HG03066 (cell line): ENCODE results near the gene PKP3.
A peak's percentile ranks its signal among the peaks of the same experiment; 100 is the strongest.

Experiments used
- ATAC-seq: cut with Tn5 transposase; IDR thresholded peaks from one replicate; pipeline ENCODE4 v1.9.1; 2021; ENCODE audit warnings: low read depth; ENCODE audit not compliant: unreplicated experiment

The PKP3 gene

DNA sequence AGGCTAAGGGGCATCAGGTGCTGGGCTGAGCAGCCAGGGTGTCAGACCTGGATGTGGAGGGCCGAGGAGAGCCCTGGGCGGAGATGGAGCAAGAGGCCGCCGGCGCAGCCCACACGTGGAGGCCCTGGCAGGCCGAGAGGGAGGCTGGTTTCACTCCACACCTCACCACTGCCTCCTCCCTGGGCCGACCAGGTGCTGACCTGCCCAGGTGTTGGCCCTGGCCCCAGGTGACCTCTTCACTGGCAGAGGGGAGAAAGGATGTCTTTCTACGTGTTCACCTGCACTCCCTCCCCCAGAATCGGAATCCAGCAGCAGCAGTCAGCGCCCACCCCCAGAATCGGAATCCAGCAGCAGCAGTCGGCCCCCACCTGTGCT lies 47.0 kb downstream of the PKP3 start:
- no peak for ATAC-seq

DNA sequence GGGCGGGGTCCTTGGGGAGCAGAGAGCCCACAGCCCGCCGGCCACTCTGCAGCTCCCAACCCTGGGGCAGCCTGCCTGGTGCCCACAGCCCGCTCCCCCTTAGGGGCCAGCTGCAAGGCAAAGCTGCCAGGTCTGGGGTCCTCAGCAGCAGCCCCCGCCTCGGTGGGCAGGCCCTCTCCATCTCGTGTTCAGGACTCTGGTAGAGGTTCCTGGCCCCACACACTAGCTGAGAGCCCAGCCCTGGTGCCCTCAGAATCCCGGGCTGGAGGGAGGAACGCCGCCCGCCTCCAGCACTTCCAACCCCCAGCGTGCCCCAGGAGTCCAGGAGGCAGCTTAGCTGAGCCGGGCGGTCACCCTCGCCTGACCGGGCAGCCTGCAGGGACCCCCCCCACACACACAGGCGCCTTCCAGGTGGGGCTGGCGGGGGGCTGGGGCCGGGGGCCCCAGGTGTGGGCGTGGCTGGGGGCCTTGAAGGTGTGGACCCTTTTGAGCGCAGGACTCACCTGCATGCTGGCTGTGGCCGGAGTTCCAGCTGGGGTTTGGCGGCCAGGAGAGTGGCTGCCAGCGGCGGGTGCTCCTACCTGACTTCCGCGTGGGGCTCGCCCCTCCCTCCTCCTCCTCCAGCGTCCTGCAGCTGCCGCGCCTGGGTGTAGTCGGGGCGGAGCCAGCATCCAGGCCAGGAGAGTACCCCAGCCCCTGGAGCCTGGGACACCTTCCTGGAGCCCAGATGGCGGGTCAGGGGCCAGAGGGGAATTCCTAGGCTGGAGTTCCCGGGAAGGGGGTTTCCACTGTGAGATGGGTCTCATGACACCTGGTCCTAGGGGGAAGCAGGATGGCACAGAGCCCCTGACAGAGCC lies 47.6 kb downstream of the PKP3 start, which contains the start of gene ANO9:
ANO9 (minus strand) TSS at position 594 of the 857 bp plus-strand sequence; CDS start at position 509, 85 bp downstream.
- no peak for ATAC-seq

DNA sequence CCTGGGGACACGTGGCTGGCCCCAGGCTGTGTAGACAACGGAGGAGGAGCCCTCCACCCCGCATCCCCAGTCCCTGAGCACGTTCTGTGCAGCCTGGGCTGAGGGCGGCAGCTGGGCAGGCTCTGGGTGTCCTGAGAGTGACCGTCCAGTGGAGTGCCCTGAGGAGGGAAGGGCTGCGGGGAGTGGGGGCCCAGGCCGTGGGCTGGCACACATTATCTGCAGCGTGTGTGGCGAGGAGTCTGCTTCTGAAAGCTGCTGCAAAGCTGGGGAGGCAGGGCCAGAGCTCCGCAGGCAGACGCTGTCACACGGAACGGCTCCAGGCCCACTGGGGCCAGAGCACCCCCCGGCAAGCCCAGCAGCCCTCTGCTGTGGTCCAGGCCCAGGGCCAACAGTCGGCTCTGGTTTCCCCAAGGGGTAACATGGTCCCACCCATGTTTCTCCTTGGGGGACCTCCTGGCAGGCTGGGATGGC lies 48.6 kb downstream of the PKP3 start:
- no peak for ATAC-seq

DNA sequence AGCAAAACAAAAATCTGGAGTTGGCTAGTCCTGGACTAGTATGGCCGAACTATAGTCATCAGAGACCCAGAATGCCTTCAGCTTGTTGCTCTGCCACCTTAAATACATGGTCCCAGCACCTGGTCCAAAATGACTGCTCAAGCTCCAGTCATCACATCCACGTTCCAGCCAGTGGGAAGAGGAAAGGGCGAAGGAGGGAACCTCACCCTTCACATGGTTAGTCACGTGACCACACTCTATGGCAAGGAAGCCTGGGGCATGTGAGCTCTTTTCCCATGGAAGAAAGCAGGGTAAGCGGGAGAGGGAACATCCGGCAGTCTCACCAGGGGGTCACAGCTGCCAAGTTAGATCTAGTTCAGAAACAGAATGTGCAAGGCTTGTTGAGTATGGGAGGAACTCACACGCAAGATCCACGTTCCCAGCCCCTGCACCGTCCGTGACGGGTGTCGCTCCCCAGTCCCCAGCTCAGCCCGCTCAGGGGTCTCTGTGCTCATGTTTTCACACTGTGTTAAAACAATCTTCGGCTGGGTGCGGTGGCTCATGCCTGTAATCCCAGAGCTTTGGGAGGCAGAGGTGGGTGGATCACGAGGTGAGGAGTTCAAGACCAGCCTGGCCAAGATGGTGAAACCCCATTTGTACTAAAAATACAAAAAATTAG lies 49.7 kb downstream of the PKP3 start:
- ATAC-seq: no peak

DNA sequence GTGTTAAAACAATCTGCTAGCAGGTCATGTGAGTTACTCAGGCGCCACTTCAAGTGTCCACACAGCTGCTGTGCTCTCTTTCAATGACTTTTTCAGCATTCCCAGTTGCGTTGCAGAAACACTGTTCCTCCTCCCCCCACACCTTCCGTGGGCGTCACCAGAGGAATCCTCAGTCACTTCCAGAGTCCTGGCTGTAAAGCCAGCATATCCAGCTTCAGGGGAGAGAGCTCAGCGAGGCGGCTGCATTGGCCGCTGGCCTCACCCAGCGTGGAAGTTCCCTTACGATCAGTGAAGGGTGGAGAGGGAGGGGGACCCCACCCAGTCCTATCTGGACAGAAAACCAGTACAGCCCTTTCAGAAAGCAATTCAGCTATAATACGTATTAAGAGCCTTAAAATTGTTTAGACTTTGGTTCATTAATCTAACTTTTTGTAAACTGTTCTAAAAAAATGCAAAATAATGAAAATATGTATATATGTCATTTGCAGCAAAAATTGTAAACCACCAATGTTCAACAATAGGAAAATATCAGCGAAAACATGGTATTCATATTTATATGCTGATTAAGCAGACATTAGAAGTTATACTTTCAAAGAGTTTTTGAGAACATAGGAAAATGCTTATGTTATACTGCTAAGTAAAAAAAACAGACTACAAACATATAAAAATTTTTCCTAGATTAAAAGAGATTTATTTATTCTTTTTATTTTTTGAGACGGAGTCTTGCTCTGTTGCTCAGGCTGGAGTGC lies 50.6 kb downstream of the PKP3 start:
- ATAC-seq: no peak

DNA sequence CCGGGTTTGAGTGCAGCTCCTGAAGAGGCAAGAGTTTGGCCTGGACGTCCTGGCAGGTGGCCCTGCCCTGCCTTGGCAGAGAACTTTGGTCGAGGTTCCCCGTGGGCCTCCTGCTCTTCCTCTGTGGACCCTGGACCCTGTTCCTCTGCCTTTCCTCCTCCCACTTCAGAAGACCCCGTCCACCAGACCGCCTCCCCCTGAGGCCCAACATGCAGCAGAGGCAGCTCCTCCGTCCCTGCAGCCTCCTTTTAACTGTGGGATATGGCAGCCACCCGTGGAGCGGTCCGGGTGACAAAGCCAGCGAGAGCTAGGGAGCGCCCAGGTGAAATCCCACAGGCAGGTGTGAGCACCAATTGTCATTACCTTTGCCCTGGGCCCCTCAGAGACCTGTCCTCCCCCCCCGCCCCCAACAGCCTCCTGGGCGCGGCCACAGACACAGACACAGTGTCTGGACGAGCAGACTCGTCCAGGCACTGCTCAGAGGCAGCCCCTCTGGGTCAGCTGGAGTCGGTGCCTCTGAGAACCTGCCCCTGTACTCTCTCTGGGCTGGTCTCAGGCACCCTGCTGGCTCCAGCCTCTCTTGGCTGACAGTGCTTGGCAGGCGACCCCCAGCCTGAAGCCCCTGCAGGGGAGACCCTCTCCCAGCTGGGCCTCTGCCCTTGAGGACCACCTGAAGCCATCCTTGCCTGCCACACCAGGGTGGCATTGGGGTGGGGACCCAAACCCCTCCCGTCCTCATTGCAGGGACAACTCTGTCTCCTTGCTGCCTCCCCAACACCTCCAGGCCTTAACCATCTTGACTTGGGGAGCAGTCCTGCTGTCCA lies 52.0 kb downstream of the PKP3 start:
- ATAC-seq: no peak

DNA sequence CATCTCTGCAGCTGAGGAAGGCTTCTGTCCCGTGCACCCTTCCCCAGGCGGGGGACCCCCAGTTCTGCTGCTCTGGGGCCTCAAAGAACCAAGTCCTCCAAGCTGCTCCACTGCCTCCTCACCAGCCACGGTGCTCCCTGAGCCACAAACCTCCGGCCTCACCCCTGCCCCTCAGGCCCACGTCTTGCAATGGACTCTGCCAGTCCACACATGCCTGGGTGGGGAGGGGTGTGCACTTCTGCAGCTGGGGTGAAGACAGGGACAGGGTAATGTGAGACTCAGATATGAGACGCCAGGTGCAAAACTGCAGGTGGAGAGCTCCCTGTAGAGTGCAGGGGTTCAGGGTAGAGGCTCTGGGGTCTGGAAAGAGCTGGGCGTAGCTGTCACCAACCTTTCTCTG lies 52.9 kb downstream of the PKP3 start:
- ATAC-seq: no peak

DNA sequence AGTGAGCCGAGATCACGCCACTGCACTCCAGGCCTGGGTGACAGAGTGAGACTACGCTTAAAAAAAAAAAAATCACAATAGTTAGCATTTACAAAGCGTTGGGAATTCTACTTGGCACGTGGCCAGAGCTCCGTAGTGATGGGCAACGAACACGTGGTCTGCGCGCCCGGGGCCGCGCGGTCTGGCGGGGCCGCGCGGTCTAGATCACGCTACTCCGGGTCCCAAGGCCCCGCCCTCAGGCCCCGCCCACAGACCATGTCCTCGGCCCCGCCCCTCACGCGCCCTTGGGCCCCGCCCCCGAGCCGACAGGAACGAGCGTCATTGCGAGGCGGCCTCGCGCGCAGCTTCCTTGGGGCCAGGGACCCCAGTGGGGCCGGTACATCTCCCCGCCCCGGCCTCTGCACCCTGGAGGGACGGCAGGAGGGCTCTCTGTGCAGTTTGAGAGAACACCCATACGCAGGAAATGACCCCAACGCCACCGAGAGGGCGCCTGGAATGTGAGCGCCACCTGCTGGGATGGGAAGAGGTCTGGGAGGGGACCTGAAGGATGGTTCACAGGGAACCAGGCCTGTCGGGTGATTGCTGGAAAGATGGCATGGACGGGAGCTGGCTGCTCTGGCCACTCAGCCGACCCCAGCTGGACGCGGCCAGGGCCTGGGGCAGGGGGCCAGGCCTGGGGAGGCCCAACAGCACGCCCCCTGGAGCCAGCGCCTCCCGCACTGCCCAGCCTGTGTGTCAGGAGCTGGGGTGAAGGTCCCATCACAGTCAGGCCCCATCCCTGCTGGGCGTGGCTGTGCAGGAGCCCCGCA lies 54.1 kb downstream of the PKP3 start:
- no peak for ATAC-seq

DNA sequence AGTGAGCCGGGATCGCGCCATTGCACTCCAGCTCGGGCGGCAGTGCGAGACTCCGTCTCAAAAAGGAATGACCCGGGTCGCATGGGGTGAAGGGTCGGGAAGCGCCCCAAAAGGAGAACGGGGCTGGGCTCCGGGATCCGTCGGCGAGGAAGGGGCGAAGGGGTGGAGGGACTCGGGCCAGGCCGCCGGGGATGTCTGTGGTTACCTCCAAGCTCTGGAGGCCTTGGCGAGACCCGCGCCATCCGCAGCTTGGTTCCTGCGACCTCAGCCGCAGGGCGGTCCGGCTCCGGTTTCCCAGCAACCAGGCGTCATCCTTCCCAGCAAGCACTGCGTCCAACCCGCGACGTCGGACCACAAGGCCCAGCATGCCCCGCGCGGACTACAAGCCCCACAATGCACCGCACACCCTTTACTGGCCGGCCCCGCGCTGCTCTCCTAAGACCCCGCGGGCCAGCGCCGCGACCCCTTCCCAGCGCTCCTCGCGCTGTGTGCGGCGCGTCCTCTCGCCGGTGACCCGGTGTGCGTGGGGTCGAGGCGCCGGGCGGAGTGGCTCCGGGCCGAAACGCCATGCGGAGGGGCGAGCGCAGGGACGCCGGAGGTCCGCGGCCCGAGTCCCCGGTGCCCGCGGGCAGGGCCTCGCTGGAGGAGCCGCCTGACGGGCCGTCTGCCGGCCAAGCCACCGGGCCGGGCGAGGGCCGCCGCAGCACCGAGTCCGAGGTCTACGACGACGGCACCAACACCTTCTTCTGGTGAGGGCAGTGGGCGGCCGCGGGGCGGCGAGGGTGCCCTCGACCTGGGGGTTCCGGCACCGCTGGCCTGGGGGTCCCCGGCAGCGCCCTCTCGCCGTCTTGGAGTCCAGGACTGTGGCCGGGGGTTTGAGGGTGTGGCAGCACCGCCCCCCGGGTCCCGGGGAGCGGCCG lies 56.1 kb downstream of the PKP3 start, which contains the start of gene PTDSS2:
PTDSS2 (plus strand) TSS at position 391 of the 920 bp plus-strand sequence; CDS start at position 568, 177 bp downstream.
- peak; percentile 76 for ATAC-seq

DNA sequence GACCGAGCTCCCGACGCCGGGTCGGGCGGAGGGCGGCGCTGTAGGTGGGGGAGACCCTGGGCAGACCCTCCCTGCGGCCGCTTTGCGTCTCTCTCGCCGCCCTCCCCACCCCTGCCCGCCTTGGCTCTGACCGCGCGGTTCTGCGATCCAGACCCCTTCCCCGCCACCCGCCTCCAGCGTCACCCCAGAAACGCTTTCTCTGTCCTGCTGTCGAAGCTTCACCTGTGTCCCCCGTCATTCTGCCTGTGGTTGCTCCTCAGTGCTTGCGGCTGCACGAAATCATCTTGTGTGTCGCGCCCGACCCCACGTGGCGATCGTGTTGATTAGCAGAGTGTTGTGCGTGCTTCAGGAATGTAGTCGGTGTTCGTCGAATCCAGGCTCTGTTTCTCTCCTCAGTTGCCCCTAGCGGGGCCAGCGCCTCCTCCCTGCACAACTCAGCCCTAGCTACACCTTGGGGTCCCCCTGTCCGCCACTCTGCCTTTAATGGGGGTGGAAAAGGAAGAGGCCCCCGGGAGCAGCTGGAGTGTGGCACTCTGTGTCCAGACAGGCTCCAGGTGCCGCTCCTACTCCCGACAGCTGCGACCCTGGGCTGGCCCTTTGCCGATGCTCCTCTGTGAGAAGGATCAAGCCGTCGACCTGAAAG lies 56.9 kb downstream of the PKP3 start:
- ATAC-seq: peak; percentile 17

DNA sequence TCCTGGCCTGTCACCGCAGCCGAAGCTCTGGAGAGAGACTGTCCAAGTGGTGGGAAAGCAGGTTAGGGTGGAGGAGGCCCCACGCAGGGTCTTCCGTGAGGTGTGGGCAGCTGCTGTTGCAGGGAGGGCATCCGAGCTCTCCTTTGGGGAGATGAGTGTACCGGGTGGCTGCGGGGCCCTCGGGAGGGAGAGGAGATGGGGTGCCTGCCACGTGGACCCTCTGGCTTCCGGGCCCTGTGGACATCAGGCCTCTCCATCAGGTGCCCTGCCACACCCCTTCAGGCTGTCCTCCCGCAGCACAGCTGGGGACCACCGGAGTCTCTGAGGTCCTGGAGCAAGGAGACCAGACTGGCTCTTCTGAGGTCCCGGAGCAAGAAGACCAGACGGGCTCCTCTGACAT lies 57.7 kb downstream of the PKP3 start:
- ATAC-seq: no peak

DNA sequence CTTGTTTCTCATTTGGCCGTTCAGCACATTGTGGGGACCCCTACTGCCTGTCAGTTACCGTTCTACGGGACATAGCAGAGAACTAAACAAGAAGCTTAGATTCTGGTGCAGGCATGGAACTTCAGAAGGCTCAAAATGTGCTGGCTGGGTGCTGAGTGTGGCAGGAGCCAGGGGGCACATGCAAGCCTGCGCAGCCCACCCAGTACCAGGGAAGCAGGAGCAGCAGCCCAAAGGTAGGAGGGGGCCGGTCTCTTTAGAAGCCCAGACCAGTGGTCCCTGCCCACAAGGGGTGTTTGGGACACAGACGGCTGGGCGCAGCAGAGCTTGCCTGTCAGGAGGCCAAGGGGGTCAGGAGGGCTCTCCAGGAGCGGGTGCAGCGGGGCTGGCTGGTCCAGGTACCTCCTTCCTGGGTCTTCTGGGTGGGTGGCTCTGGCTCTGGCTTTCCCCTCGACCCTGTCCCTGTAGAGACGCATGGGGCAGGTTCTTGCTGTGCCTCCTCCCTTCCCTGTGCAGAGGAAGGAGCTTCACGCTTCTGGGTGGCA lies 58.3 kb downstream of the PKP3 start:
- no peak for ATAC-seq

DNA sequence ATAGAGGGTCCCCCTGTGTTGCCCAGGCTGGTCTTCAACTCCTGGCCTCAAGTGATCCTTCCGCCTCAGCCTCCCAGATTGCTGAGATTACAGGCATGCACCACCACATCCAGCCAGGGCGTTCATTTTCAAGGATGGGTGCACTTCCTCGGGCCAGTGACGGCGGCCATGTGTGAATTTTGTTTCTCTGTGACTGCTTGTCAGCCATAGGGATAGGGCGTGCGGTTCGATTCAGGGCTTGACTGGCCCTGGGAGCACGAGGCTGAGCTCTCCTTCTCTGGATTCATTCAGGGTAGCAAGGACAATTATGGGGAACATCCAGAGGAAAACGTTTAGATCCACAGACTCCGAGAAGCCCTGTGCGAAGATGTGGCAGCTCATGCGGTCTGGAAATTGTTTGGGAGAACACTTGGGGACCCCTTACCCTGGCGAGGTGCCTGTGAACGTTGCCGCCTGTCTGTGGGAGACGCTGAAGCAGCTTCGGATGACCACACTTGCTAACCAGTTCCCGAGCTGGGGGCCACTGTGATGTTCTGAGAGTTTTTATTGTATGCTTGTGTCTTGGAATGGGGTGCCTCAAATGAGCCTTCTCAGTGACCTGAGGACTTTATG lies 59.0 kb downstream of the PKP3 start:
- no peak for ATAC-seq

DNA sequence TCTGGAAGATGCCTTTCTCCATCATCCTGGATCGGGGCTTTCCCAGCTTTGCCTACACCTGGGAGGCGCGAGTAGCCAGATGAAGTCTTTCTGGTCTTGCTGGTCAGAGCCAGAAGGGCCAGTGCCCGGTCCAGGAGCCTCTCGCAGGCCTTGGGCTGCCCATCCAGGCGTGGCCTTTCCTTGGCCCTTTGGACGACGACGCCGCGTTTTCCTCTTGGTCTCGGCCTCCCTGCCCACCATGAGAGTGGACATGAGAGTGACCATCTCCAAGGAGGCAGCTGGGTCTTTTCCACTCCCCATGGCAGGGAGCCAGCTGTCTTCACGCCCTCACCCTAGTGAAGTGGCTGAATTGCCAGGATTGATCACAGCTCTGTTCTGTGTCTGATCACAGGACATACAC lies 59.6 kb downstream of the PKP3 start:
- ATAC-seq: no peak

DNA sequence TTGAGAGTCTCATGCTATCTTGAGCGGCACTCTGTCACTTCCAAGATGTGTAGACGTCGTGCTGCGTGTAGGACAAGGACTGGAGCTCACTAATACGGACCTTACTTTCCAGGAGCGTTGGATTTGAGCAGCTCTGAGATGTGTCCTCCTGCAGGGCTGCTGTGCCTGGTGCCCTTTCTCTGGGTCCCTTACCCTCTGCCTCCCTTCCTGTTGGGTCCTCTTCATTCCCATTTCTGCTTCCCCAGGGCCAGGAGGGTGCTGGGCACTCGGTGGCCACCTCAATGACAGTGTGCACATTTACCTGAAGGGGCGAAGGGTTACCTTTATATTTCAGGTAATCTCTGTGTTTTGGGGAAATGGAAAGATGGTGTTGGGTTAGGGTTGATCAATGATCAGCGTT lies 60.0 kb downstream of the PKP3 start:
- ATAC-seq: no peak
